A172 (cell line): ENCODE data around the gene MORN1. TPM values are rescaled to one million over a fixed set of nuclear protein-coding genes. Genes with fewer than 3 reads are reported as not detected.

Experiments used
- DNase-seq: peaks from one replicate; pipeline ENCODE4 v3.0.0-alpha.2; 2015; ENCODE audit warnings: low spot score
- total RNA-seq: library from RNA; depleted of rRNA; stranded (reverse); fragments of >200 nt; shearing (Covaris generic); gene quantifications from 2 replicates; pipeline ENCODE4 v1.2.3, GENCODE V29; 2014

Gene MORN1
- total RNA-seq, 1 experiment from 2014 or later = 5.1 TPM

DNA sequence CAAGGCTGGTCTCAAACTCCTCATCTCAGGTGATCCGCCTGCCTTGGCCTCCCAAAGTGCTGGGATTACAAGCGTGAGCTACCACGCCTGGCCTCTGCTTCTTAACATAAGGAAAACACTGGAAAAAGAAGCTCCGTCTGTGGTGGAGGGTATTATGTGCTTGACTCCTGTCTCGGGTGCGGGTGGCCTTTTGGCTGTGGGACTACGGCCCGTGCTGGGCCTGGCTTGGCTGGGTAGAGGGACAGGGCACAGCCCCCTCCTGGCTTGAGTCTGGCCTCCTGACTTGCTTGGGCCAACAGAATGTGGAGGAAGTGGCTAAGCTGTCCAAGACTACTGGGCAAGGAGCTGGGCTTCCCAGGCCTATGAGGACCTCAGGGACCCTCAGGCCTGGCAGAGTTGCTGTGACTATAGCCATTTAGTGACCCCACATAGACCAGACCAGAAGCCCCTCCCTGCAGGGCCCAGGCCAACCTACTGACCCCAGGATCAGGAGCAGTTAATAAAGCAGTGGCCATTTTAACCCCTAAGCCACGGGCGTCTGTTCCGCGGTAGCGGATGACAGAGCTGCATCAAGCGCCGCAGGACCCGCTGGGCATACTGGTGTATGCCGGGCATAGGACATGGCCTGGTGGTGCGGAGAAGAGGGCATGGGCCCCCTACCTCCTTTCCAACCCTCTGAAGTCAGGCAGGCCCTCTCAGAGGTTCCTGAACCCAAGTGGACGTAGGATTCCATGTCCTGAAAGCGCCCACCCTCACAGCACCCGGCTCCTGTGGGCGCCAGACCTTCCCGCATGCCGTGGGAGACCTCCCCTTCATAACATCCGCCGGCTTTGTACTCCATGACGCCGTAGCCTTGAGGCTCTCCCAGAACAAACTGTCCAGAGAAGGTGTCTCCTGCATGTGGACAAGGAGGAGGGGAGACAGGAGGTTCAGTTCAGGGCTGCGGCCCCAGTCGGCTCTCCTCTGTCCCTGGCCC is 4.4 kb downstream of the MORN1 start:
- no peak for DNase-seq

DNA sequence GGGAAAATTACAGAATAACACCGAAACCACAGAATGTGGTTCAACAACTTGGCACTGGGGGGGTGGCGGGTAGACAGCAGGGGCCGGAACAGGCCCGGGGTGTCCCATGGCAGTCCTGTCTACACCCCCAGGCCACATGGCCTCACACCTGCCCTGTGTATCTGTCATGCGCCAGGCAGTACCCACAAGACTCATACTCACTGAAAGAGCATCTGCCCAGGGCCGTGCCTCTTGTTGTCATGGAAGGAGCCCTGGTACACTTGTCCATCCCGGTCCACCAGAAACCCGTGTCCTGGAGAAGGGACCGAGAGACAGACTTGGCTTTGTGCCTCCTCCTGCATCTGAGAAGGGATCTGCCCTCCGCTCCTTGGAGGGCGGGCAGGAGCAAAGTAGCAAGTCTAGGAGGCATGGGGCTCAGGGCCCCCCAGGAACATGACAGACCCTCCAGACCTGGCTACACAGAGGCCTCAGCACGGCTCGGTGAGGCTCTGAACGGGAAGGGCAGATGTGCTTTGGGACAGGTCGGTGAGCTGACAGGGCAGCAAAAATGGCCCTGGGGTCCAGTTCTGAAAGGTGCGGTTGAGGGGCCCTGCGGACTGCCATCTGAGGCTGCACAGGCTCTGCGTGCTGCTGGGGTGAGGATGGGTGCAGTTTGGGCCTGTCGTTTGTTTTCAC is 5.6 kb downstream of the MORN1 start:
- DNase-seq = no peak

DNA sequence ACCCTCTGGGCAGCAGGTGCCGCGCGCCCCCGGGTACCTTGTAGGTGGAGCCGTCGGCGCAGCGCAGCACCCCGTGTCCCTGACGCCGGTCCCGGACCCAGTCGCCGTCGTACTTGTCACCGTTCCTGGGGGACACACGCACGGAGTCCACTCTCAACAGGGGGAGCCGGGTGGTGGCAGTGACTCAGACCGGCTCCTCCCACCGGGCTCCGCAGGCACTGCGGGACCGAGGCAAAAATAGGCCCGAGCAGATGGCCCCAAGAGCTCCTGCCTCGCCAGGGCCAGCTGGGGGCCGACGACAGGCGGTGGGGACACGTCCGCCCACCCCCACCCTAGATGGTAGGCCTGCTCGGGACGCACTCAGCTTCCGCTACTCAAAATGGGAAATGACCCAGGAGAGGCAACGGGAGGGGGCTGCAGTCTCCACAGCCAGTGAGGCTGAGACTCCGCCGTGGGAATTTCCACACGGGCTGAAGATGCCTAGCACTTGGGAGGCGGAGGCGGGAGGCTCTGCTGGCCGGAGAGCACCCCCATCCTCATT is 6.3 kb downstream of the MORN1 start:
- no peak for DNase-seq

DNA sequence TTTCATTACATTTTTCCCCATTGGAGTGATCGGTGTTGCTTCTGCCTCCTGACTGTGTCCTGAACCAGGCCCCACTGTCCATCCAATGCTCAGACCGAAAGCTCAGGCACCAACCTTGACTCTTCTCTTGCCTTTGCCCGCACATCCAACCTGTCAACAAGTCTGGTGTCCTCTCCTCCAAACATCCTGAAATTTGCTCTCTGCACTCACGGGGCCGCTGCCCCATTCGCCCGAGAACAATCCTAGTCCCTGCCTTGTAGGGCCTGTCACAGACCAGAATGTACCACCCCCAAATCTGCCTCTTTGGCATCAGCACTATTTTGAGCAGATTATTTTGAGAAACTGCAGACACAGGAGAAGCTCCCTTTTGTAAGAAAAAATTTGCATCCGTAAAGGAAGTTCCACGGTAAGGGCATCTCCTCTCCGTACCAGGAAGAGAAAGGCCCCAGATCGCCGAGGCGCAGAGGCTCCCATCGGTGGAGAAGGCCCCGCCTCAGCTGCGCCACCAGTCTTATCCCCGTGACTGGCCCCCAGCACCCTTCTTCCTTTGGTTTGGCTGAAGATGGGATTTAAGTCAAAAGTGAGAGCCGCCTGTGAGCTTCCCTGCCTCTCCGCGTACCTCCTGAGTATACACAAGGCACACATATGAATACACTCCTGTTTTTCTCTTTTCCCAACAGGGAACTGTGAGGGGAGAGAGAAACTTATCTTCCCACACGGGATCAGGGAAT is 7.1 kb downstream of the MORN1 start:
- no peak for DNase-seq

DNA sequence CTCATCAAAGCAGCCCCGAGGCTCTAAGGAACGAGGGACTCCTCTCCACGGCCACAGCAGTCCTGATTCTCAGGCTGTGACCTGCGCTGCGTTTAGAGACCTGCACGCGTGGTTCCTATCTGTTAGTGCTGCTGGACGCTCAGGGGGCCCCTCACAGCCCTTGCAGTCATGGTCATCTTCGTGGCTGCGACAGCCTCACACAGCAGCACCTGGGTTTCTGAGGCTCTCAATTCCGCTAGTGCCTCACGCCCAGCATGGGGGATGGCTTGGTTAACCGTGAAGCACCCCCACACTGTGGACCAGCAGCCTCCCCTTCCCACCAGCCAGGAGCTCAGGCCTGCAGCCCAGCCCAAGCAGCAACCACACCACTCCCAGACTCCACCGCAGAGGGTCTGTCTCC is 7.8 kb downstream of the MORN1 start:
- no peak for DNase-seq

DNA sequence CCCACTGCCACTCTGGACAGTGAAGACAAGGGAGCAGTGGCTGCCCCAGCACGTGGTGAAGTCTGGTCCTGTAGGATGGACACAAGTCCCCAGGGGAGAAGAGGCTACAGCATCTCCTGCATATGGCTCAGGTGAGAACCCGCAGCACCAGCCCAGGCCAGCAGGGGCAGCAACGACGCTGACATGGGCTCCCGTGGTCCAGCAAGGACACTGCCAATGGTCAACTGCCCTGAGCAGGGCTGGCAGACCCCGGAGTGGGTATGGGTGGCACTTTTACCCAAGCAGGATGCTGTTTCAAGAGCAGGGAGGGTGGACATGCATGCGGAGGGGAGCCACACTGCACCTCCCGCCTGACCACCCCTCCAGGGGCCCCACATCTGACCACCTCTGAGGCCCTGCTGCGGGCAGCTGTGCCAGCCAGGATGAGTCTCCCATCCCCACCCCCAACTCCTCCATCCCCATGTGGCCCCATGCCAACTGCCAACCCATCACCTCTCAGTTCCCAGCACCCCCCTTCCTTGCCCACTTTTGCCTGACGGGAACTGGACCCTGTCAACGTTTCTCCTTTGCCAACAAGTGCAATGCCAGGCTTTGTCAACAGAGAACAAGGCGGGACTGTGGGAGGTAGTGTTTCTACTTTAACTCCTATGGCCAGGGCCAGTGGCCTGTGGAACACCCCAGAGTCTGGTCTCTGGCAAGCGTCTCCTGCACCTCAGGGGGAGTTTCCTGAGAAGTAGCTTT is 8.6 kb downstream of the MORN1 start:
- DNase-seq = no peak

DNA sequence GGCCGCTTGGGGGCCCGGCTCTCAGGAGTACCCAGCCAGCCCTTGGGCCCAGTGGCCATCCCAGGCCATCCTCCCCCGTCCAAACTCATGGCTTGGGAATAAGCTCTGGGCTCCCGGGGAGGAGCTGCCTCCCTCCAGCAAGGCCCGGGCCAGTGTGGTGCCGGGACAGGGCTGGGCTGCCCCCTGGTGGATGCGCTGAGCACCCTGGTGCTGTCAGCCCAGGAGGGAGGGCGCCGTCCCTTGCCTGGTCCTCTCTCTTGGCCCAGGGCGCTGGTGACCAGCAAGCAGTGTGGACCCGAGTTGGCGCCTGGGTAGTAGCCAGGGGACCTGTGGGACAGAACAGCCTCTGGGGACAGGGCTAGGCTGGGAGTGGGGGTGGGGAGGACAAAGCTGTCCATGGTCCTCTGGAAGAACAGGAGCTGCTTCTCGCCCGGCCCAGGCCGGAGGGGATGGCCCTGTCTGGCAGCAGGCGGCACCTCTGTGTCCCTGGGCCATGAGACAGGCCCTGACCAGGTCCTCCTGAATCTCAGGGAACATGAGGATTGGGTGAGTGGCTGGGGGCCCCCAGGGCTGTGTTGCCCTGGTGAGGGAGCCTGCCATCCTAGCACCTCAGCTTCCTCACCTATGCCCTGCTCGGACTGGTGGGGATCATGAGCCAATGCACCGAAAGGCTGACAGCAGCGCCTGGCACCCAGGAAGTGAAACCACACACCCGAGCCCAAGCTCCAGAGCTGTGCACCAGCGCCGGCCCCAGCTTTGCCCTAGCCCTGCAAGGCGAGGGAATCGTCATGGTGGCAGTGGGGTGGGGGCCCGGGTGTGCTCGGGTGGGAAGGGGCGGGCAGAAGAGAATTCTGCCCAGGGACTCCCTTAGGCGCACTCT is 9.4 kb downstream of the MORN1 start:
- DNase-seq = peak; percentile 35

DNA sequence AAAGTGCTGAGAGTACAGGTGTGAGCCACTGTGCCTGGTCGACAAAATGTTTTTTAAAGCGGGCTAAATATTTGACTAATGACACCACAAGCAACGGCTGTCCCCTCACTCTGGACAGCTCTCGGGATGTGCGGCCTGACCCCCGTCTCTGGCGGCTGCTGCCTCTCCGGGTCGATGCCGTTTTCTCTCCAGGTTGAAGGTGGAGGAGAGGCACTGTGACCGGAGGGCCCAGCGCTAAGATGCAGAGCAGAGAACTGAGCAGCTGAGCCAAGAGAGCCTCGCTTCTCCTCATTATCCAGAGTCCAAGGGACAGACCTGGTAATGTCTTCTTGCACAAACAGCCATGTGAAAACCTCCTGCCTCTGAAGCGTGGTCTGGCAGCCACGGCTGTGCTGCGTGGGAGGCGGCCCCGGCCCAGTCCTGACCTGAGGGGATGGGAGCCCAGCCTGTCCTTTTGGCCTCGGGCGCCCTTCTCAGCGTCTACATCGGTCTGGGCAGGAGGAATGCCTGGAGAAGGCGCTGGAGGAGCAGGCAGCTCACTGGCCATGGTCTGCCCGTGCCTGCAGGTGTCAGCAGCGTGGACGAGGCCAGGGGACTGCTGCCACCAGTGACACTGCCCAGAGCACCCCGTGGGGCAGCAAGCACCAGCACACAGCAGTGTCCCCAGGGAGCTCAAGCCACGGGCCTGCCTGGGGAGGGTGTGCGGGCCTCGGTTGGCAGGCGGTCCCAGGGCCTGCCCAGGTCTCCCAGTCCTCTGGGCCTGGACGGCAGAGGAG is 10.3 kb downstream of the MORN1 start:
- no peak for DNase-seq

DNA sequence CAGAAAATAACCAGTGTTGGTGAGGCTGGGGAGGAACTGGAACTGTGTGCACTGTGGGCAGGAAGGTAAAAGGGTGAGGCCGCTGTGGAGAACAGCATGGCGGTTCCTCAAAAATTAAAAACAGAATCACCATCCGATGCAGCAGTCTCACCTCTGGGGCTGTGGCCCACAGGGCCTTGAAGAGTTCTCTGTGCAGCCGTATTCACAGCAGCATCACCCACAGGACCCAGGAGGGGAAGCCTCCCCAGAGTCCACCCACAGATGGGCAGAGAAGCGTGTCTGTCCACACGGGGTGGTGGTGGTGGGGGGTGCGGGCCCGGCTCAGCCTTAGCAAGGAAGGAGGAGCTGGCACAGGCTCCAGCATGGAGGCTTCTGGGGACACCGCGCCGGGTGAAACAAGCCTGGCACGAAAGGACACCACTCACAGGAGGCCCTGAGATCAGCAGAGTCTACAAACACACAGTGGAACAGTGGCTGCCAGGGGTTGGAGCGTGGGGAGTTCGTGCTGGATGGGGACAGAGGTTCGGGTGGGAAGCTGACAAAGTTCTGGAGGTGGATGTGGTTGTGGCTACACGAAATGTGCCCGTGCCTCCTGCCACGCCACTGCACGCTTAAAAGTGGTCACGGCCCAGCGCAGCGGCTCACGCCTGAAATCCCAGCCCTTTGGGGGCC is 11.5 kb downstream of the MORN1 start:
- DNase-seq = no peak

DNA sequence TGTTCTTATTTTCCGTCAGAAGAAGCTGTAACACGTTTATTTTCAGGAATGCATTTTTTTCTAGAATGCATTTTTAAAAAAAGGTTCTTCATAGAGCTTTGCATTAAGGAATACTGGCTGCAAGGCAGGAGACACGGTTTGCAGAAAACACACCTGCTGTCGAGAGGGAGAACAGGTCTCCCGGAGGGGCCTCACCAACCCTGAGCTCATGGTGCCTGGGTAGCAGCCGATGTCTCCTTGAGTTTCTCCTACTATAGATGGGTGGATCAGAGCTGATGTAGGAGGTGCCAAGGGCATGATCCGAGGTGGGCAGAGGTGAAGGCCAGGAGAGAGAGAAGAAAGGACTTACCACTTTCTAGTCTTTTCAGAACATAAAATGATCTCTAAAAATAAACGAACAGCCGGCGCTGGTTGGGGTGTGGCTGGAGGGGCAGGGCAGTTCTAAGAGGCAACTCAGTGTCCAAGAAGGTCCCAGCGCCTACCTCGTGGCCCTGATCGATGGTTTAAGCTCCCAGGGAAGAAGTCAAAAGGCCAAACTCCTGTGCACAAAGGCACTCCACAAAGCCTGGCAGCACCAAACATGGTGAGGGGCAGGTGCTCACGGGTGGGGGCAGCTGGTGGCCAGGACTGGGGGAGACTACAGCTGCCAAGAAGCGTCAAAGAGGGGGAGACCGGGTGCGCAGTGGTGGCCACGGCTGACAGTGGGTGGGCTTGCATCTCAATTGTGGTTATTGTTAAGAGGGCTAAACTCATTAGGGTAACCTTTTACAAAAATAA is 12.2 kb downstream of the MORN1 start:
- DNase-seq = no peak

DNA sequence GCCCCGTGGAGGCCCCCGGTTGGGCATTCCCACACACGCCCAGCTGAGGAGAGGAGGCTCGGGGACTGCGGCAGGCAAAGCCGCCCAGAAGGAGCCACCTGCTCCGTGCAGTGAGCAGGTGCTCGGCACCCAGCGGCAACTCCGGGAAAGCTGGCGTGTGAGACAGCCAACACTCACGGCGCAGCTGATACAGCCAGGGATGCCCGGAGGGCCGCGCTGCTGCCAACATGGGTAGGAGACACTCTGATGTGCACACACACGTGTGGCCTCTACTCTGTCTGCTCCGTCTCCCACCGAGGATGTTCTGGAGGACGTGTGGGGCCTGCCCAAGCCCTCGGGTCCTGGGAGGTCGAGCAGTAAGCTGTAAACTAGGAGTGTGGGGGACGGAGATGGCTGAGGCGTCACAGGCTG is 12.9 kb downstream of the MORN1 start:
- no peak for DNase-seq

DNA sequence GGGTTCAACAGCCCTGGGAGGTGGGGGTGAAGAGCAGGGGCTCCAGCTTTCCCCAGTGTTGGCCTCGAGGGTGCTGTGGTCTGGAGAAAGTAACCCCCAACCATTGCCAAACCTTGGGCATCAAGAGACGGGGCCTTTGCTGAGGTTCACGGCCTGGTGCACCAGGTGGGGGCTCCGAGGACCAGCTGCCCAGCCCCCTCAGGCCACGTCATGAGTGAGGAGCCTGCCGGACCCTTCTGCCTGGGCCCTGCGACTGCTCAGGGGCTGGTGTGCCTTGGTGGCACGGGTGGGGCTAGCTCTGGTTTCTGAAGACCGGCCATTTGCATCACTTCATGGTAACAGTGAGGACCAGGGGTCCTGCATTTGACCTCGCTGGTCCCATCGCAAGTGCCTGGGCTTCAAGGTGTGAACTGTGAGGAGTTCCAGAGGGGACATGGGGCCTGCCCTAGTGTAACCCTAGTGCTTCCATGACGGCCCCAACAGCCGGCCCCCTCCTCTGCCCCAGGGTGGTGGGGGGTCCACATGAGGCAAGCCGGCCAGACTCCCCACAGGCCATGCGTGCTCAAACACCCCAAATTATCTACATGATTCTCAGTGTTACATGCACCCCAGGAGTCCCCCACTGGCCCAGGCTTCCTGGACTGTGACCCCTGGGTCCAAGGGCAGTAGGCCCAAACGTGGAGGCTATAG is 13.5 kb downstream of the MORN1 start:
- DNase-seq = no peak

DNA sequence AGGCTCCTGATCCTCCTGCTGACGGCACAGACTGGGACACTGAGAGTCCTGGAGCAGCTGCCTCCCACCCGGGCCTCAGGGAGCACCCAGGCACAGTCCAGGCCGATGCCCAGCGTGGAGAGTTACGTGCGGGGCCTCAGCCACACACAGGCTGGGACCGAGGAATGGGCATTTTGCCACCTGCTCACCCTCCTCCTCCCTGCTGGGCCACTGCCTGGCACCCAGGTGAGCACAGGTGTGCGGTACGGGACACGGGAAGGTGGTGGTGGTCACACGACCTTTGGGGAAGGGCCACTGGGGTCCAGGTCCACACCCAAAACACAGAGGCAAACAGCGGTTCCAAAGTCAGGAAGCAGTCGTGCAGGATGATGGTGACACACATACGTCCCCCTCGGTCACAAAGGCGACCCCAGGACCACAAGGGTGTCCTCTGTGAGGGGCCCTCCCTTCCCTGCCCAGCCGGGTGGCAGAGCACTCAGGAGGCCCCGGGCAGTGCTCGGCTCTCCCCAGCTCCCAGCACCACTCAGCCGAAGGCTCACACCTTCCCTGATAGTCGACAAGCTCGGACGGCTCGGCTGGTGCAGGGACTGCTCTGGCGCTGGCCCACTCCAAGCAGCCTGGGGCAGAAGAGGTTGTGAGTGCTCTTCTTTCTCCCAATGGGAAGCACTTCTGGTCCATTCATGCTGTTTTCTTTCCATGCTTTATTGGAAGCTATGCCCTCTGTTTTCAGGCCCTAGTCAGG is 14.3 kb downstream of the MORN1 start:
- DNase-seq = no peak

DNA sequence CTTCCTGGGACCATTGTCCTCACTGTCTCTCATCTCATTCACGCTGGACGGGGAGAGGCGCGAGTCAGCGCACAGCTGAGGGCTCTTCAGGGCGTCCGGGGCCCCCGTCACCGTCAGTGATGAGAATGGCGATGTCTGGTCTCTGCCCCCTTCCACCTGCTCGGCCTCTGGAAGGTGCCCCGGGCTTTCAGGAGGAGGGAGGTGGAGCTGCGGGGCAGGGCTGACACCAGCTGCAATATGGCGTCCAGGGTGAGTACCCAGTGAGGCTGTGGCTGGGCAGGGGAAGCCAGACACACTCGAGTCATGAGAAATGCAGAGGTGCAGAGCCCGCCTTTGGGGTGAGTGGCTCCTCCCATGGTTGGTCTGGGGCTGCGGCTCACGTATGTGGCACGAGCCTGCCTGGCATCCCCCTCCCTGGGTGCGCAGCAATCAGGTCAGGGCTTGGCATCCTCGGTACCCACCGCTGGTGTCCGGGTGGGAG is 15.1 kb downstream of the MORN1 start:
- DNase-seq = no peak

DNA sequence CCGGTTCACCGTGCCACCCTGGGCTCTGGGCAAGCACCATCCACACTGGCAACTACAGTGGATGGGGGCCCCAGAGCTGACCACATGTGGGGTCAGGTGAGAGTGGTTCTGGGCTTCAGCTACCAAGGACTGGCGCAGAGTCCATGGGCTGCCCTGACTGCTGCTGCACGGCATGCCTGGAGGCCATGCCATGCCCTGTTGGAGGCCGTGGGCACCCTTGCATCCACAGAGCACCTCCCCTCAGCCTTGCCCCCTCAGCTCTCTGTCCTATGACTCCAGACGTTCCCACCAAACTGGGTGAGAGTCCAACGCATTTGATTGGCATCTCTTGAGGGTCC is 15.5 kb downstream of the MORN1 start:
- no peak for DNase-seq

DNA sequence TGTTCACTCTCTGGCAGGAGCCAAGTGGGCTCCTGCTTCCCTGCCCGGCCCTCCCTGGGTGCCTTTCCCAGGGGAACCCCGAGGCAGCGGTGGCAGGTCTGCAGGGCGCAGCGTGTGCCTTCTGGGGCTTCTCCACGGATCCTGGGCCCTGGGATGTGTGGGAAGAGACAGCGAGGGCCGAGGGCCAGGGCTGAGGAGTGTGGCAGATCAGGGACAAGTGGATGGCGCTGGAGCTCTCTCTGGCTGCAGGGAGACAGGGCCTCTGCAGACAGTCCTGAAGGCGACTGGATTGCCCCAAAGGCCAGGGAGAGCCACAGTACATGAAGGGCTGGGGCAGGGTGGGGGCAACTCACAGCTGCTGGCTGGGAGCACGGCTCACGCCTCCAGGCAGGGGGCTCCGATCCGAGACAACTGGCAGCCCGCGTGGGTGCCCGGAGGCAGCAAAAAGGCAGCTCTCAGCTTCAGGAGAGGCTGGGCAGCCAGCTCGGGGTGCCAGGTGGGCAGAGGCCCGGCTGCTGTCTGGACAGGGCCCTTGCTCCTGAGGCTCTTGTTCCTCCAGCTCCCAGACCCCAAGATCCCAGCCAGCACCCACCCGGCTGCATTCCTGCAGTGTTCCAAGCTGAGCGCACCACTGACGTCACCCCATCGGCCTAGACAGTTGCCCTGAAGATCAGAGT is 16.0 kb downstream of the MORN1 start:
- no peak for DNase-seq
